HL-60 (cell line): ENCODE results near the gene DACT3.
A peak's percentile ranks its signal among the peaks of the same experiment; 100 is the strongest.

Experiments
- DNase-seq, 2 experiments: peaks; one replicate each; pipeline ENCODE4 v3.0.0-alpha.2; 2010 to 2020; ENCODE audit warnings: low read depth in 1 of 2, low spot score in 1 of 2
- H3K27ac ChIP-seq: fragments of 250-450 bp; sonication (Bioruptor Pico); replicated peaks from 2 replicates; pipeline ENCODE4 v1.5.1; 2020; ENCODE audit warnings: mild to moderate bottlenecking, moderate library complexity
- H3K27me3 ChIP-seq: fragments of 250-450 bp; sonication (Bioruptor Pico); 2 replicates; pipeline ENCODE4 v1.5.1; 2021; ENCODE audit warnings: mild to moderate bottlenecking, moderate library complexity; ENCODE audit not compliant: insufficient read depth, poor library complexity, severe bottlenecking
- H3K4me3 ChIP-seq: replicated peaks from 2 replicates; pipeline ENCODE4 v1.5.1; 2011; ENCODE audit warnings: mild to moderate bottlenecking, control low read depth, low read length; ENCODE audit not compliant: insufficient read depth
- GABPA ChIP-seq: IDR thresholded peaks from 2 replicates; pipeline ENCODE4 v1.6.1; 2012; ENCODE audit warnings: low read depth
- POLR2AphosphoS5 ChIP-seq: IDR thresholded peaks from 2 replicates; pipeline ENCODE4 v1.6.1; 2012; ENCODE audit warnings: low read depth
- SPI1 ChIP-seq: IDR thresholded peaks from 2 replicates; pipeline ENCODE4 v1.6.1; 2012; ENCODE audit warnings: low read depth, mild to moderate bottlenecking, borderline replicate concordance
- TF ChIP-seq, protein P1 (sequence below): IDR thresholded peaks from one replicate; pipeline ENCODE4 v1.5.1; 2011; ENCODE audit warnings: low read length, control low read depth, inconsistent platforms; ENCODE audit not compliant: insufficient read depth
- TF ChIP-seq, protein P2 (sequence below): IDR thresholded peaks from 2 replicates; pipeline ENCODE4 v1.6.1; 2012; ENCODE audit warnings: low read depth; ENCODE audit not compliant: insufficient replicate concordance

The DACT3 gene

DNA sequence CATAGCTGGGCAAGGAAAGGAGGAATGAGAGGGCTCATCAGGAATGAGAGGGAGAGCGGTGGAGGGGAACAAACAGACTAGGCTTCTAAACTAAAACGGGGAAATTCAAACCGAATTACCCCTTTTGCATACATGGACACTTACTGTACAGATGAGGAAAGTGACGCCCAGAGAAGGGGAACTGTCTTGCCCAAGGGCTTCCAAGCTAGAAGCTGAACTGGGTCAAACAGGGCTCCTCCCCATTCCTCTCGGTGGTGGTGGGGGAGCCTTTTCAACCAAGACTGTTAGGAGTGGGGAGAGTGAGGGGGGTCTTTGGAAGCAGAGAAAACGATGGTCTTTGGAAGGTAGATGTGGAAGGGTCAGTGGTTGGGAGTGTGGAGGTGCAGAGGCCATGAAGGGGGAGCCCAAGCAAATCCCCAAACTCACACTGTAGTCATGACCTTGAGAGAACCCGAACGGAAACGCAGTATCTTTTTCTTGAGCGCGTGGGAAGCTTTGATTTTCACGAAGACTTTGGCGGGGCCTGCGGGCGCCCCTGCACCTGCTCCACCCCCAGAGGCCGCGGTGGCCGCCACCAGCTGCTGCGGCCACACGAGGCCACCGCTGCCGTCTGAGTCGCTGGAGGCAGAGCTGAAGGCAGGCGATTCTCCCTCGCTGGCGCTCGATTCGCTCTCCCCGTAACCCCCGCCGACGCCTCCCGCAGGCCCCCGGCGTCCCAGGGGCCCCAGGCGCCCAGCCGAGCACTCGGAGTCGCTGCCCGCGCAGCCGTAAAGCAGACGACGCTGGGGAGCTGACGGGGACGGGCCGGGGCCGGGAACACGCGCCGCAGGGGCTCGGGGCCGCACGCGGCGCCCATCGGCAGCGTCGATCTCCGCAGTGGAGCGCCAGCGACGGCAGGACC lies 12.7 kb downstream of the DACT3 start:
- Histone ChIP-seq H3K27me3 (peaks cover 15% of the 10 kb centered on the region), H3K4me3 (no peak overlapping the region), H3K27ac (no peak overlapping the region)
- DNase-seq: peak in 1 of 2 experiments; percentile 46
- TF ChIP-seq SPI1: 0 out of 2 replicates have a peak, but pooled peaks have one; percentile 13
- no peak for TF ChIP-seq GABPA
- TF ChIP-seq POLR2AphosphoS5: no peak

DNA sequence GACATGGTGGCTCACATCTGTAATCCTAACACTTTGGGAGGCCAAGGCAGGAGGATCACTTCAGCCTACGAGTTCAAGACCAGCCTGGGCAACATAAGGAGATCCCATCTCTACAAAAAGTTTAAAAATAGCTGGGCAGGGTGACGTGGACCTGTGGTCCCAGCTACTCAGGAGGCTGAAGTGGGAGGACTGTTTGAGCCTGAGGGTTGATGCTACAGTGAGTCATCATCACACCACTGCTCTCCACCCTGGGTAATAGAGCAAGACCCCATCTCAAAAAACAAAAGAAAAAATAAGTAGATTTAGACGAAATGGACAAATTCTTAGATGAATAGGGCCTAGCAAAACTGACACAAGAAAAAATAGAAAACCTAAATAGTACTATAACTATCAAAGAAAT lies 14.6 kb downstream of the DACT3 start:
- DNase-seq: no peak
- Histone ChIP-seq H3K27me3 (peaks cover 15% of the 10 kb centered on the region), H3K27ac (no peak overlapping the region), H3K4me3 (no peak overlapping the region)
- TF ChIP-seq, protein P1, sequence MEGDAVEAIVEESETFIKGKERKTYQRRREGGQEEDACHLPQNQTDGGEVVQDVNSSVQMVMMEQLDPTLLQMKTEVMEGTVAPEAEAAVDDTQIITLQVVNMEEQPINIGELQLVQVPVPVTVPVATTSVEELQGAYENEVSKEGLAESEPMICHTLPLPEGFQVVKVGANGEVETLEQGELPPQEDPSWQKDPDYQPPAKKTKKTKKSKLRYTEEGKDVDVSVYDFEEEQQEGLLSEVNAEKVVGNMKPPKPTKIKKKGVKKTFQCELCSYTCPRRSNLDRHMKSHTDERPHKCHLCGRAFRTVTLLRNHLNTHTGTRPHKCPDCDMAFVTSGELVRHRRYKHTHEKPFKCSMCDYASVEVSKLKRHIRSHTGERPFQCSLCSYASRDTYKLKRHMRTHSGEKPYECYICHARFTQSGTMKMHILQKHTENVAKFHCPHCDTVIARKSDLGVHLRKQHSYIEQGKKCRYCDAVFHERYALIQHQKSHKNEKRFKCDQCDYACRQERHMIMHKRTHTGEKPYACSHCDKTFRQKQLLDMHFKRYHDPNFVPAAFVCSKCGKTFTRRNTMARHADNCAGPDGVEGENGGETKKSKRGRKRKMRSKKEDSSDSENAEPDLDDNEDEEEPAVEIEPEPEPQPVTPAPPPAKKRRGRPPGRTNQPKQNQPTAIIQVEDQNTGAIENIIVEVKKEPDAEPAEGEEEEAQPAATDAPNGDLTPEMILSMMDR: no peak
- TF ChIP-seq, protein P2, sequence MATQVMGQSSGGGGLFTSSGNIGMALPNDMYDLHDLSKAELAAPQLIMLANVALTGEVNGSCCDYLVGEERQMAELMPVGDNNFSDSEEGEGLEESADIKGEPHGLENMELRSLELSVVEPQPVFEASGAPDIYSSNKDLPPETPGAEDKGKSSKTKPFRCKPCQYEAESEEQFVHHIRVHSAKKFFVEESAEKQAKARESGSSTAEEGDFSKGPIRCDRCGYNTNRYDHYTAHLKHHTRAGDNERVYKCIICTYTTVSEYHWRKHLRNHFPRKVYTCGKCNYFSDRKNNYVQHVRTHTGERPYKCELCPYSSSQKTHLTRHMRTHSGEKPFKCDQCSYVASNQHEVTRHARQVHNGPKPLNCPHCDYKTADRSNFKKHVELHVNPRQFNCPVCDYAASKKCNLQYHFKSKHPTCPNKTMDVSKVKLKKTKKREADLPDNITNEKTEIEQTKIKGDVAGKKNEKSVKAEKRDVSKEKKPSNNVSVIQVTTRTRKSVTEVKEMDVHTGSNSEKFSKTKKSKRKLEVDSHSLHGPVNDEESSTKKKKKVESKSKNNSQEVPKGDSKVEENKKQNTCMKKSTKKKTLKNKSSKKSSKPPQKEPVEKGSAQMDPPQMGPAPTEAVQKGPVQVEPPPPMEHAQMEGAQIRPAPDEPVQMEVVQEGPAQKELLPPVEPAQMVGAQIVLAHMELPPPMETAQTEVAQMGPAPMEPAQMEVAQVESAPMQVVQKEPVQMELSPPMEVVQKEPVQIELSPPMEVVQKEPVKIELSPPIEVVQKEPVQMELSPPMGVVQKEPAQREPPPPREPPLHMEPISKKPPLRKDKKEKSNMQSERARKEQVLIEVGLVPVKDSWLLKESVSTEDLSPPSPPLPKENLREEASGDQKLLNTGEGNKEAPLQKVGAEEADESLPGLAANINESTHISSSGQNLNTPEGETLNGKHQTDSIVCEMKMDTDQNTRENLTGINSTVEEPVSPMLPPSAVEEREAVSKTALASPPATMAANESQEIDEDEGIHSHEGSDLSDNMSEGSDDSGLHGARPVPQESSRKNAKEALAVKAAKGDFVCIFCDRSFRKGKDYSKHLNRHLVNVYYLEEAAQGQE: no peak
- no peak for TF ChIP-seq GABPA
- no peak for TF ChIP-seq SPI1
- TF ChIP-seq POLR2AphosphoS5: no peak

DNA sequence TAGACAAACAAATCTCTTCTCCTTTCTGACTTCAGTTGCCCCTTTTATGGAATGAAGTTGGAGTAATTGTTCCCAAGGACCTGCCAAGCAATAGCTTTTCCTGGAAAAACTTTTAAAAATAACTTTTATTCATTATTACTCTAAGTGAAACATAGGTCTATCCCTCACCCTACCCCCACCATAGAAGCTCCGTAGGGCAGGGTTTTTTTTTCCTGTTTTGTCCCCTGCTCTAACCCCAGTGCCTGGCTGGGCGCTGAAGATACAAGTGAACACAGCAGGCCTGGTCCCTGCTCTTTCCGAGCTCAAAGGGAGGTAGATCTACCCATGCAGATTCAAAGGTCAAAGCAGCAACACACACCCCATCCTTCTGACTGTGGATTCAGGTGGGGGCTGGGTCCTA lies 16.3 kb downstream of the DACT3 start:
- DNase-seq: no peak
- Histone ChIP-seq H3K27me3 (peaks cover 24% of the 10 kb centered on the region), H3K4me3 (no peak overlapping the region), H3K27ac (no peak overlapping the region)
- TF ChIP-seq, protein P2: no peak
- TF ChIP-seq GABPA: no peak
- TF ChIP-seq, protein P1: no peak
- TF ChIP-seq POLR2AphosphoS5: no peak
- TF ChIP-seq SPI1: no peak

DNA sequence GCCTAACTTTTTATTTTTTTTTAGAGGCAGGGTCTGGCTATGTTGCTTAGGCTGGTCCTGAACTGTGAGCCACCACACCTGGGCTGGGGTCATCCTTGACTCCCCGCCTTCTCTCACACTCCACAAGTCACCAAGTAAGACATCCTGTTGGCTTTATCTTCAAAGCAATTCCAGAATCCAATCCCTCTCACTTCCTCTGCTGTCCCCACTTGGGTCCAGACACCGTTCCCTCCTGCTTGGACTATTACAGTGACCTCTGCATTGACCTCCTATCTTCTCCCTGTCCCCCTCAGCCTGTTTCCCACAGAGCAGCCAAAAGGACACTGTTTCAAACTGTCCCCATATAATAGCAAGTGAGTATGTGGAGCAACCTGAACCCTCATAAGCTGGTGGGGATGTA lies 20.3 kb downstream of the DACT3 start:
- Histone ChIP-seq H3K27ac (no peak overlapping the region), H3K4me3 (no peak overlapping the region), H3K27me3 (peaks cover 40% of the 10 kb centered on the region)
- TF ChIP-seq POLR2AphosphoS5 (no peak), GABPA (no peak), SPI1 (no peak)
- TF ChIP-seq, protein P2: no peak
- TF ChIP-seq, protein P1: no peak
- DNase-seq: no peak
